DMS114 treated with DMSO at 0.1 percent for 48 hours (cell line): ENCODE results near the gene CACNA2D1.

Experiments
- DNase-seq: peaks from one replicate; lab custom pipeline; 2025; ENCODE audit not compliant: unreplicated experiment; lab: John Stamatoyannopoulos, UW

Gene CACNA2D1

DNA sequence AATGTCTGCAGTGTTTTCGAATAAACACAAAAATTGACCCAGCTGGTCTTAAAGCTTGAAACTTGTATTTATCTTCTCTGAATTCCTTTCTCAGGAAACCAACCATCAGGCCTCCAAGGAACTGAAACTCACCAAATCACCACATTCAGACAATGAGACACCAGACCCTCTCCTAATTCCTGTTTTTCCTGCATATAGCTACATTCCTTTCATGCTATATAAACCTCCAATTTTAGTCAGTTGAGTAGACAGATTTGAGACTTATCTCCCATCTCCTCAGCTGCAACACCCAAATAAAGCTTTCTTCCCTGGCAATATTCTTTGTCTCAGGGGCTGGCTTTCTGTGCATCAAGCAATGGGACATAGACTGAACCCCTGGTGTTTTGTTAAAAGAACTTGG, 317.0 kb downstream of the CACNA2D1 start:
- DNase-seq, result no peak

DNA sequence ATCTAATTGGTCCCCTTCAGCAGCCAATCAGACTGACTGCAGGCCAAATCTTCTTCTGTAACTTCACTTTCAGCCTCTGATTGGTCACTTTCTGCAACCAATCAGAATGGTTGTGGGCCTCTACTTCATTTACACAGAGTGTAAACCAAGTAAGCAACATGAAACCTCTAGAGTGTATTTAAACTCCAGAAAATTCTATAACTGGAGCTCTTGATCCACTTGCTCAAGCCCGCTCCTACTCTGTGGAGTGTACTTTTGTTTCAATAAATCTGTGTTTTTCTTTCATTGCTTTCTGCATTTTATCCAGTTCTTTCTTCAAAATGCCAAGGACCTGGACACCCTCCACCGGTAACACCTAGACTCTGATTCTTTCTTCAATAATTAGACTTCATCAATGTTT, 319.1 kb downstream of the CACNA2D1 start:
- no peak for DNase-seq

DNA sequence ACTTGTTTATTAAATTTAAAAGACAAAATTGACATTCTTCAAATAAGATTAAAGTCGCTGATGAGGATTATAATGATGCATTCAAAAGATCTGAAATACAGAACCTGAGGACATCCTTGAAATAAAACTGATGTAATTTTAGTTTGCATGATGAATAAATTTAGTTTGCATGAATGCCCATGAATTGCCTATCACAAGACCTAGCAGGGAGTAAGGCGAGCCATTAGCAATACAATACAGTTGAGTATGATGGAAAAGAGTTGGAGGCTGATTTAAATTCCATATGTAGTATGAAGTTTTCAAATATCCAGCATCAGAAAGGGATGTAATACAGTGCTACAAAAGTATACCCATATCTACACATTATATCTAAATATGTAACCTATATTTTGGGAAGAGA, 321.3 kb downstream of the CACNA2D1 start:
- DNase-seq, result no peak

DNA sequence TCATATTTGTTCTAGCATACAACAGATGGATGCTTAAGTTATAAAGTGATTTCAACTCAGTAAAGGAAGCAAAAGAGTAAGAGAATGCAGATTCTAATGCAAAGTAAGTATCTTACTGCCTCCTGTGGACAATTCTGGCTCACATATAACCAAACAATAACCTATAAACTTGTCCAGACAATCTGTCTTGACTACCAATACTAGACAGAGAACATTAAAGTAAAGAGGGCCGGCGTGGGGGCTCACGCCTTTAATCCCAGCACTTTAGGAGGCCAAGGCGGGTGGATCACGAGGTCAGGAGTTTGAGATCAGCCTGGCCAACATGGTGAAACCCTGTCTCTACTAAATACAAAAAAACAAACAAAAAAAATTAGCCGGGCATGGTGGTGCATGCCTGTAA, 329.3 kb downstream of the CACNA2D1 start:
- no peak for DNase-seq

DNA sequence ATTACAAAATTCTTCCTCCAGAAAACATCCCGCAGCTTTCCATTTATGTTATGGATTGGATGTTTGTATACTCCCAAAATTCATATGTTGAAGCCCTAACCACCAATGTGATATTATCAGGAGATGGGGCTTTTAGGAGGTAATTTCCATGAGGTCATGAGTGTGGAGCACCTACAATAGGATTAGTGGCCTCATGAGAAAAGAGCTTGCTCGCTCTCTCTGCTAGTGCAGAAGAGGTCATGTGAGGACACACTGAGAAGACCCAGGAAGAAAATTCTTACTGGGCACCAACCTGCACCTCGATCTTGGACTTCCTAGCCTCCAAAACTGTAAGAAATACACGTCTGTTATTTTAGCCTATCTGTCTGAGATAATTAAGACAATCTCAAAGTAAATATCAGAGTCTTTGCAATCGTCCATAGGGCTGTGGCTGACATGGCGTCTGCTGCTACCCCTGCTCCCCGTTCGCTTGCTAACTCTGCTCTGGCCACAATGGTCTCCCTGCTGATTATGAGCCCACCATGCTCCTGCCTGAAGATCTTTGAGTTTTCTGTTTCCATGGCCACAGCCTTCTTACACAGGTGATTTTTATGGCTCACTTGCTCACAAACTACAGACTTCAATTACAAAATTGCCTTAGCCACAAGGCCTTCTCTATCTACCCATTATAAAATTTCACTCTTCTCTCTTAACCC, 333.3 kb downstream of the CACNA2D1 start:
- no peak for DNase-seq

DNA sequence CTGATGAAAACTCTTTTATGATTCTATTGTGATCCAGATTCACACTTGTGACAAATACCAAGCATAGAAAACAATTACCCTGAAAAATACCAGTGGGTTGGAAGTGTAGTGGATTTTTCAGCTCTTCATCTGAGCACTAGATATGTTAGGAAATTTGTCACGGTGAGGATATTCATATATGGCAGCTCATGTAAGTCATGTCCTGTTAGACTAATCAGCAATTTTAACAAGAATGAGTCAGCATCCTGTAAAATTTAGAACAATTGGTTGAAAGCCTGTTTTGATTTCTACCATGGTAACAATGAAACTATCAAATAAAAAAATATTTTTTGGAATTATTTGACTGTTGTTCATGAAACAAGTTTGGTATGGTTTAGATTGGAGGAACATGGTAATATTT, 334.3 kb downstream of the CACNA2D1 start:
- no peak for DNase-seq

DNA sequence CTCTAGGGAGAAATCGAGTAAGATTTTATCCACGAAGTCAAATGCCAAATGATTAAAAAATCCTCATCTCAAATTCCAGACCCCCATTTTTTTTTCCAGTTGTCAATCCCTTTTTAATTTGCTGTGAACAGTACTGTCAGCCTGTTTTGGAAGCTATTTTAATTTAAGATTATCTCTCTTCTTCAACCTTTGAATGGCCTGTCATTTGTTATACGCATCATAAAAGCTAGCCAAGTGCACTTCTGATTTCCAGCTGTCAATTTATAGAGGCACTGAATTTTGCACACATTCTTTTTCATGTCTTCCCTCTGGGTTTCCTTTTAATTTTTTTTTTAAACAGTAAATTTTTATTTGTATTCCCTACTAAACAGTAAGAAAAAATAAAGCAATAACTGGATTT, 337.4 kb downstream of the CACNA2D1 start:
- no peak for DNase-seq

DNA sequence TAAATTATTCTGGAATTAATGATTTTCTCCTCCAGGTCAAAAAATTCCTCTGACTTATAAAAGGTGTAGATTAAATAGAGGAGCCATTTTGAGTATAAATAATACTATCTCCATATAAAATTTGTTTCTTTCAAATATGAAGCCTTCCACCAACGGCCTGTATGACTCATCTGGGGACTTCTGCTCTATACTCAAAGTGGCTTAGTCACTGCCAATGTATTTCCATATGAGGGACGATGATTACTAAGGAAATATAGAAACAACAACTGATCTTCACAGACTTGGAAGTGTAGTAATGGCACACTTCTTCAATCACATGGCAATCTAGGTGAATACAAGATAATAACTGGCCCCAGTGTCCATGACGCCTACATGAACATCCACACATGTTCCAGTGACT, 338.1 kb downstream of the CACNA2D1 start:
- DNase-seq, result no peak

DNA sequence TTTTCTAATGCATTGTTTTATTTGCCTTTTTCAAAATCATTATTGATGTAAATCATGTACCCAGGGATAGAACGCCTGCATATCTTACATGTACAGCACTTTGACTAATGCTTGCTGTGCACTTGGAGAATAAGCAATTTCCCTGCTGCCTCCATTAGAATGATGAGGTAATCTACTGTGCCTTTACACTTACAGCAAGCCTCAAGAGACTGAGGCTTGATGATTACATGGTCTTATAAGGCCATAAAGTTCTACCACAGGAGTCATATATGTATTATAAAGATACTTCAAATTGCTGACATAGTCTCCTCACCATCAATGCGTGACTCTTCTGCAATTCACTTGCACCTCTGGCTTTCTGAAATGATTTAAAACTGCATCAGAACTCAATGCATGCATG, 345.2 kb downstream of the CACNA2D1 start:
- DNase-seq, result no peak

DNA sequence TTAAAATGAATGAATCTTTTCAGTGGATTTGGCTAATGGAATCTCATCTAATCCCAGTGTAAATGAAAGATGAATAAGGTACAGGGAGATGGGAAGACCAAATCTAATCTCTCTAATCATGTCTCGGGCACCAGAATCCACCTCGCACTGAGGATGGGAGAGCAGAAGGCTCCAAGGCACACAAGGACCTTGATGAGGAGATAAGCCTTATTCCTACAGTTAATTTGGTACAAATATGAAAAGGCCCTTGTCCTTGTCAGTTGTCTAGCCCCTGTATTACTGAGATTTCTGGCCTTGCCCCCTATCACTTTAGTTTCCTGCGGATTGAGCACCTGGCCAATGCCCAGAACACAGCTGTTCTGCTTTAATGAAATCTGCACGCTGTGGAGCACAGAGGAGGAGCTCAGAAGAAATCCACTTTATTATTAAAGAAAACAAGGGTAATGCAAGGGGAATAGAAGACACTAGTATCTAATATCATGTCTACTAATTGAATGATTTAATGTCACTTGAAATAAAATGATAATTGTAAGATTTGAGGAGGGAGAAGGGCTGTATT, 352.4 kb downstream of the CACNA2D1 start:
- DNase-seq, result no peak

DNA sequence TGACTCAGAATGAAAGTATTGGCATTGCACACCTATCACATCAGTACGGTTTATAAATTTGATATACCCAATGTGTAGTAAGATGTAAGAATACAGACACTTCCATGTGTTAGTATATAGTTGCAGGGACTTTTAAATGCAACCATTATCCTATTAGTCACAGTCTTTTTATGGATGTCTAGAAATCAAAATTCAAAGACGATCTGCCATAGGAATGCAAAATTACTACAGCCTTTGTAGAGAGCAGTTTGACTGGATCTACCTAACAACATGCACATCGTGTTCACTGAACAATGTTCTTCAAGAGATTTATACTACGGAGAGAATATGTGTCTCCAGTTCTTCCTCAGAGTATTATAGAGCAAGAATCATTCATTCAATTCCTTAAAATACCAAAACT, 356.5 kb downstream of the CACNA2D1 start:
- no peak for DNase-seq

DNA sequence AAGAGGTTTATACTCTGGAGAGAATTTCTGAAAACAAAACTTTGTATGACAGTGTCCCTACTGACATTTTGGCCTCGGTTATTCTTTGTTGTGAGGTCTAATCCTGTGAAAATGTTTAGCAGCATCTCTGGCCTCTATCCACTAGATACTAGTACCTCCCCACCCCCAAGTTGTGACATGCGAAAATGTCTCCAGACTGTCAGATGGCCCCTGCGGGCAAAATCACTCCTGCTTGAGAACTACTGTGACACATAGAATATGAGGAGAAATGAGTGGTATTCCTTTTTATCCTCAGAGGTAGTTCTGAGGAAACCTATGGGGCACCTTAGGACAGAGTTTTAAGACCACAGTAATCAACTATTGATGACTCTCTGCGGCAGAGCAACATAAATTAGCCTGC, 358.5 kb downstream of the CACNA2D1 start:
- DNase-seq, result no peak

DNA sequence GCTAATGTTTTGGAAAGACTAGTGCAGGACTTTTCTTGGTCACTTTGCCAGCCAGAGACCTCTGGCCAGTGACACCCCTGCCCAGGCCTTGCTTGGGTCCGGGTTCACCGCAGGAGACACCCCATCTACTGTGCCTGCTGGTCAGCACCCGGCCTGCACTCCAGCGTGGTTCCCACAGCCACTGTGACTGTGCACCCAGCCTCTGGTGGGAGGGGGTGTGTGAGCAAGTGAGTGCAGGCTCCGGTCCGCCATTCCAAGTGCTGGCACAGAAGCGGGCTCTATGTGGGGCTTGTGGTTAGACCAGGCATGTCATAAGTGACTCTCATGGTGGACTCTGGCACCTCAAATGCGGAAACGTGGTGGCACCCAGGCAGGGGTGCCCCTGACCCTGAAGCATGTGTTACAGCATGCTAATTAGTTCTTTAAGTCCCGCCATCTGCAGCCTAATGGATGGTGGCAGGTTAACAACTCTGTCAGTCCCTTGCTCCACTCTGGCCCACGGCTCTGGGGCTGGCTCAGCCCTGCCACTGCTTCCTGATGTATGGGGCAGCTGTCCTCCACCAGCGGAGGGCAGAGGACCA, 361.8 kb downstream of the CACNA2D1 start:
- DNase-seq, result no peak

DNA sequence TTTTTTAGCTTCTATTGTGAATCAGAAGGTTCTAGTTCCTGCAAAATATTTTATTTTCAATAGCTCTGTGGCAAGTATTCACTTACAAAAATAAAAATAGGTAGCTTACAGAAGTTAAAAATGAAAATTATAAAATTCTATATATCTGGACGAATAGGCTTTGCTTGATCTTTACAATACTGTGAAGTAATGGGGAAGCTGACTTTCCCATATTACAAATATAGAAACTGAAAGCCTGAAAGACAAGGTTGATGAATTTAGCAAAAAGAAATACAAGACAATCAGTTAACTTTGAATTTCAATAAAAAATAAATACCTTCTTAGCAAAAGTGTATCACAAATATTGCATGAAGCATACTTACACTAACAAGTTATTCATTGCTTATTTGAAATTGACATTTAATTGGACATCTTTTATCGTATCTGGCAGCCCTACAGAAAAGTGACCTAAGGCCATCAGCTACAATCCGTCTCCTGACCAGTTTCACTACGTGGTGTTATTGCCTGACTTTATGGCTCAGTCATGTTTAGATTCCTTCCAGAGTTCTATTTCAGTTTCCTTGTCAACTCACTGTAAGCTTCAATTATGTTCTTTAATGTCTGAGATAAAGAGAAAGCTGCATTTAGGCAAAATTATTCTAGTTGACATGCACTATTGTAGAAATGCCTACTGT, 363.2 kb downstream of the CACNA2D1 start:
- no peak for DNase-seq

DNA sequence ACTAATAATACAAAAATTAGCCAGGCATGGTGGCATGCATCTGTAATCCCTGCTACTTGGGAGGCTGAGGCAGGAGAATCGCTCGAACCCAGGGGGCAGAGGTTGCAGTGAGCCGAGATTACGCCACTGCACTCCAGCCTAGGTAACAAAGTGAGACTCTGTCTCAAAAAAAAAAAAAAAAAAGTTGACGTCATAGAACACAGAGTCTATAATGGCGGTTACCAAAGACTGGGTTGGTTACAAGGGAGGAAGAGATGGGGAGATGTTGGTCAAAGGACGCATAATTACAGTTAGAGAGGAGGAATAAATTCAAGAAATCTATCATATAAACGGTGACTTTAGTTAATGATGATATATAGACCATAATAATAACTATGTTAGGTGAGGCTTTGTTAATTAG, 364.1 kb downstream of the CACNA2D1 start:
- DNase-seq, result no peak

DNA sequence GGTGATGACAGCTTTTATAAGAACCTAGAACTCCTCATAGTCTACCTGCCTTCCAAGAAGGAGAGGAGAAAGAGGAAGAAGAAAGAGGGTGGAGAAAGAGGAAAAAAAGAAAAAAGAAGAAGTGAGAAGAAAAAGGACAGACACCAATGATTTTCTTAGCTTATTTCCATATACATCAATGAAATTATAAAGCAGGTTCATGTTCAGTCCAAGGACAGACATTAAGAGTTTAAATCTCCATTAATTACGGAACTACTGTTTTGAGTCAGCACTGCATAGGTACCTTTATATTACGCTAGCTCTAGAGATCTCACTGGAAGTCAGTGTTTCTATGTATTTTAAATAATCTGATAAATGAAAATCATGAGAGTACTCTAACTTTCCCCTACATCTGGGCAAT, 364.8 kb downstream of the CACNA2D1 start:
- DNase-seq, result no peak

DNA sequence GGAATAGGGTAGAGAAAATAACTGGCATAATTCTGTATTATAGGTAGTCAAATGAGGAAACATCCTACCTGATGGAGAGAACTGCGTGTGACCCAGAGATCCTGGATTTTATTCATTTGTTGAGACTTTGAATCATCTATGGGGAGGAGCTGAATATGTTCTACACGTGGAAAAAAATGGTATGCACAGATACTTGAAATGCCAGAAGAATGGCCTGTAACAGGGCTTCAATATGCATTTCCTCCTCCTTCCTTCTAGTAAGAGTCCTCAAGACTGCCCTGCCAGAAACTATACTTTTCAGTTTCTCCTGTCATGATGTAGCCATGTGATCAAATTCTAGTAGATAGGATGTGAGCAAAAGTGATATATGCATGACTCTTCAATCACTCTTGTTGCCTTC, 372.1 kb downstream of the CACNA2D1 start:
- no peak for DNase-seq

DNA sequence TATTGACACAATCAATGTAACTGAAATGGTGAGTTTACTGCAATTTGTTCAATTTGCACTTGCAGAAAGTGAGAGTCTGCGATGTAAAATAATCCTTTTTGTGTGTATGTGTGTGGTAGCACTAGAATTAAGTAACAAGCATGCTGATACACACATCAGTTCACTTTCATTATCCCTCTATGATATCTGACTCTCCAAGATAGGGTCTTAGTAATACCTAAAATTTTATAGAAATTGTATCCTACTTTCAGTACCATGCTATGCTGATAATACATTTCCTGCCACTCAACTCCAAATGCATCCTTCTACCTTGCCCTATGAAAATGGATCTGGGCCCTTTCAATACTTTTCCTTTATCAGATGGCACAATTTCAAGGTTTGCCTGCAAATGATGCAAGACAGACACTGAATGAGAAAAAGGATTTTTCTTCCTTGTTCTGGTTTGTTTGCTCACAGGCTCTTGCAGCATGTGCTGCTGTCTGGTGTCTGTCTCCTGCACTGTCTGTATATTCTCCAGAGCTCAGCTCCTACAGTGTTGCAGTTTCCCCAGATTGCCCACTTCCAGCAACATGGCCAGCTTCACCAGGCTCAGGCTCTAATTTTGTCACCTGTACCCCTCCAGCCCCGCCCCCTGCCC, 375.8 kb downstream of the CACNA2D1 start:
- no peak for DNase-seq

DNA sequence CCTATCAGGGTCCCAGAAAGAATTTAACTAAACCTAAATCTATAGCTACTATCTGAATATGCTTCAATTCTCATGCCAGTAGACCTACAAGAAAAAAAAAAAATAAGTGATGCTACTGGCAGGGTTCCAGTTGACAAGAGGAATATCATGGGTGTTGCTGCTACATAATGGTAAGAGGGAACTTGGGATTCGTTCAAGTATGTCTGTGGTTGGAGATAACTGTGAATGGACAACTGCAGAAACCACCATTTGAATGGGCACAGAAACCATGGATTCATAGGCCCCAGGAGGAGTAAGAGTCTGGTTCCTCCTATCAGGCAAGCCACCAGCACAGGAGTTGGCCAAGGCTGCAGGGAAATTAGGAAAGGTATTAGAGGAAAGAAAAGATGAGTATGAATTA, 386.1 kb downstream of the CACNA2D1 start:
- no peak for DNase-seq

DNA sequence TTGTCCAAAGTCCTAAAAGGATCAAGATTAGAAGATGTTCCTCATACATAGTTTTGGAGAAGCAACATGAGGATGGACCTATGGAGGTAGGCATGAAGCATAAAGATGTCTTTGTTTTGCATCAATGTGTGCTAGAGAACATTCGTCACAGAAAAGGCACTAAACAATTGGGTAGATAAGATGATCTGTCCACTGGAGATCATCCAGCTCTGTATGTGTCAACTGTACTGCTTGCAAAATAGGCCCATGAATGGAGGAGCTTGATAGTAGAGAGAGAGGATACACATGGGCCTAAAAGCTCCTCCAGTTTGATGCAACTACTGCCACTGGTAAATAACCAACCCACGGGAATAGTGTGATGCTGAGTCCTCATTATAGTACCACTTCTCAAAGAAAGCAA, 387.3 kb downstream of the CACNA2D1 start:
- no peak for DNase-seq

DNA sequence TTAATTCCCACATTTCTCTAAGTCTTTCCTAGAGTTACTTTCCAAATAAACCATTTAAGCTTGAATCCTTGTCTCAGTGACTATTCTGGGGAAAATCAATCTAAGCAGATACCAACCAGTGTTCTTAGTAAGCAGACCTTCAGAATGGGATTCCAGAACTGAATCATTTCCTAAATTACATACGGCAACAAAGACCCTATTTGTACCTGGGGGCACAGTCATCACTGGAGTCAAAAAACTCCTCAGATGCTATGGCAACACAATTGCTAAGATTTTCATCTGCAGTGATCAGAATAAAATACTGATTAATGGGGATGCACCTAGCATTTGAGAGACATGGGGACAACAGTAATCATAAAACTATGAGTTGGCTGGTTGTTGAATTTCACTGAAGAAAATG, 389.0 kb downstream of the CACNA2D1 start:
- DNase-seq, result no peak
